Amniotic epithelial cell (primary cell): ENCODE measurements around the gene RNF220.
A peak's percentile ranks its signal among the peaks of the same experiment; 100 is the strongest.
"Not testable (repeated sequence)": the region's sequence is repeated elsewhere in the genome, so short reads cannot be mapped to it uniquely, and the experiment has no call there.

ENCODE experiments used
- DNase-seq: peaks from one replicate; pipeline ENCODE4 v3.0.0-alpha.2; 2010; ENCODE audit warnings: low read depth

RNF220 gene

GRCh38 chr1:44679468-44679867 is 274.4 kb downstream of the RNF220 start:
- no peak for DNase-seq

- no peak for DNase-seq
These were observed 277.1 kb downstream of the RNF220 start for GRCh38 chr1:44681905-44682882.

- no peak for DNase-seq
These were observed 277.8 kb downstream of the RNF220 start for GRCh38 chr1:44682883-44683265.

GRCh38 chr1:44684525-44684924 is 279.5 kb downstream of the RNF220 start:
- DNase-seq: no peak

- DNase-seq: no peak
These were observed 280.2 kb downstream of the RNF220 start for GRCh38 chr1:44685218-44685617.

- DNase-seq: no peak
These were observed 280.8 kb downstream of the RNF220 start for GRCh38 chr1:44685881-44686280.

GRCh38 chr1:44688760-44689446 is 283.8 kb downstream of the RNF220 start:
- peak; percentile 84 for DNase-seq

- DNase-seq: no peak
These were observed 284.4 kb downstream of the RNF220 start for GRCh38 chr1:44689447-44689765.

- DNase-seq: no peak
These were observed 288.1 kb downstream of the RNF220 start for GRCh38 chr1:44693159-44693558.

GRCh38 chr1:44693900-44694299 is 288.8 kb downstream of the RNF220 start:
- no peak for DNase-seq

- DNase-seq: no peak
These were observed 289.9 kb downstream of the RNF220 start for GRCh38 chr1:44694863-44695478.

GRCh38 chr1:44695671-44696070 is 290.6 kb downstream of the RNF220 start:
- no peak for DNase-seq

- DNase-seq: no peak
These were observed 291.0 kb downstream of the RNF220 start for GRCh38 chr1:44696101-44696500.

- no peak for DNase-seq
These were observed 291.8 kb downstream of the RNF220 start for GRCh38 chr1:44696789-44697345.

- no peak for DNase-seq
These were observed 293.1 kb downstream of the RNF220 start for GRCh38 chr1:44698138-44698537.

GRCh38 chr1:44699375-44699774 is 294.3 kb downstream of the RNF220 start:
- not testable (repeated sequence) for DNase-seq

- DNase-seq: peak; percentile 46
These were observed 295.5 kb downstream of the RNF220 start for GRCh38 chr1:44700573-44700972.

GRCh38 chr1:44701141-44701573 is 296.1 kb downstream of the RNF220 start:
- DNase-seq: peak; percentile 86
